ENCODE data around the gene SENP1. TPM values are rescaled to one million over a fixed set of nuclear protein-coding genes. Genes with fewer than 3 reads are reported as not detected.

Gene SENP1
- total RNA-seq, 1 experiment from 2014 or later = 44.5 TPM

GRCh38 chr12:48005001-48005749, 100.7 kb downstream of the SENP1 start:
- Histone ChIP-seq H3K36me3 (ENCODE audit: insufficient read depth, low read length) (no peaks in the 10 kb centered on the region), H3K4me3 (ENCODE audit: low read length) (no peak overlapping the region)

GRCh38 chr12:48004053-48004941, 101.6 kb downstream of the SENP1 start, which contains the start of gene COL2A1:
TSS of gene COL2A1 (minus strand) at chr12:48004476. CDS start at chr12:48004321, 155 bp downstream.
- Histone ChIP-seq H3K27ac (ENCODE audit: low read length) (no peak within 1 kb of the TSS), H2AFZ (ENCODE audit: low read length) (no peak within 1 kb of the TSS), H4K20me1 (ENCODE audit: insufficient read depth, low read depth, low read length) (no peaks in the 10 kb centered on the region), H3K9me2 (replicated peaks; ENCODE audit: insufficient read depth, low read length) (no peaks in the 10 kb centered on the region), H3K4me1 (ENCODE audit: low read length) (no peaks in the 10 kb centered on the region), H3K36me3 (ENCODE audit: insufficient read depth, low read length) (no peaks in the 10 kb centered on the region), H3K4me2 (ENCODE audit: low read depth, low read length, poor library complexity, severe bottlenecking) (no peak within 1 kb of the TSS), H3K9ac (ENCODE audit: low read length) (no peak within 1 kb of the TSS), H3K79me2 (ENCODE audit: low read length) (no peaks in the 10 kb centered on the region), H3K27me3 (ENCODE audit: low read length) (no peaks in the 10 kb centered on the region), H3K9me3 (ENCODE audit: low read length) (no peaks in the 10 kb centered on the region), H3K4me3 (ENCODE audit: low read length) (no peak within 1 kb of the TSS)
- no peak for DNase-seq

More at GRCh38 chr12:48005001-48005749, 100.7 kb downstream of the SENP1 start:
- H3K27me3 ChIP-seq (ENCODE audit: low read length) = no peaks in the 10 kb centered on the region
- H3K27ac ChIP-seq (ENCODE audit: low read length) = no peak overlapping the region
- no peak for DNase-seq
- no peaks in the 10 kb centered on the region for H3K9me2 ChIP-seq (replicated peaks; ENCODE audit: insufficient read depth, low read length)
- H3K9me3 ChIP-seq (ENCODE audit: low read length) = no peaks in the 10 kb centered on the region
- H4K20me1 ChIP-seq (ENCODE audit: insufficient read depth, low read depth, low read length) = no peaks in the 10 kb centered on the region
- no peak overlapping the region for H2AFZ ChIP-seq (ENCODE audit: low read length)
- no peak overlapping the region for H3K9ac ChIP-seq (ENCODE audit: low read length)
- H3K4me2 ChIP-seq (ENCODE audit: low read depth, low read length, poor library complexity, severe bottlenecking) = no peak overlapping the region
- no peaks in the 10 kb centered on the region for H3K4me1 ChIP-seq (ENCODE audit: low read length)
- H3K79me2 ChIP-seq (ENCODE audit: low read length) = no peaks in the 10 kb centered on the region

- Histone ChIP-seq H3K4me2 (ENCODE audit: low read depth, low read length, poor library complexity, severe bottlenecking) (no peak overlapping the region), H3K4me1 (ENCODE audit: low read length) (peaks cover 6% of the 10 kb centered on the region), H2AFZ (ENCODE audit: low read length) (no peak overlapping the region), H3K27me3 (ENCODE audit: low read length) (no peaks in the 10 kb centered on the region), H3K9me3 (ENCODE audit: low read length) (no peaks in the 10 kb centered on the region), H4K20me1 (ENCODE audit: insufficient read depth, low read depth, low read length) (no peaks in the 10 kb centered on the region), H3K9ac (ENCODE audit: low read length) (no peak overlapping the region), H3K4me3 (ENCODE audit: low read length) (no peak overlapping the region), H3K9me2 (replicated peaks; ENCODE audit: insufficient read depth, low read length) (no peaks in the 10 kb centered on the region), H3K79me2 (ENCODE audit: low read length) (no peaks in the 10 kb centered on the region), H3K36me3 (ENCODE audit: insufficient read depth, low read length) (no peaks in the 10 kb centered on the region), H3K27ac (ENCODE audit: low read length) (no peak overlapping the region)
- no peak for DNase-seq
Measured at GRCh38 chr12:48003226-48004052, 102.4 kb downstream of the SENP1 start.

- Histone ChIP-seq H3K4me3 (ENCODE audit: low read length) (no peak overlapping the region), H3K9me3 (ENCODE audit: low read length) (no peaks in the 10 kb centered on the region), H3K4me2 (ENCODE audit: low read depth, low read length, poor library complexity, severe bottlenecking) (no peak overlapping the region), H3K36me3 (ENCODE audit: insufficient read depth, low read length) (no peaks in the 10 kb centered on the region), H3K79me2 (ENCODE audit: low read length) (no peaks in the 10 kb centered on the region), H3K27ac (ENCODE audit: low read length) (no peak overlapping the region), H3K9ac (ENCODE audit: low read length) (no peak overlapping the region), H3K4me1 (ENCODE audit: low read length) (peaks cover 10% of the 10 kb centered on the region), H3K27me3 (ENCODE audit: low read length) (no peaks in the 10 kb centered on the region), H3K9me2 (replicated peaks; ENCODE audit: insufficient read depth, low read length) (no peaks in the 10 kb centered on the region), H2AFZ (ENCODE audit: low read length) (no peak overlapping the region), H4K20me1 (ENCODE audit: insufficient read depth, low read depth, low read length) (no peaks in the 10 kb centered on the region)
- DNase-seq = no peak
Measured at GRCh38 chr12:48002773-48003218, 103.1 kb downstream of the SENP1 start.

- Histone ChIP-seq H3K4me1 (ENCODE audit: low read length) (peaks cover 10% of the 10 kb centered on the region), H3K4me3 (ENCODE audit: low read length) (no peak overlapping the region), H4K20me1 (ENCODE audit: insufficient read depth, low read depth, low read length) (no peaks in the 10 kb centered on the region), H3K9ac (ENCODE audit: low read length) (no peak overlapping the region), H2AFZ (ENCODE audit: low read length) (no peak overlapping the region), H3K36me3 (ENCODE audit: insufficient read depth, low read length) (no peaks in the 10 kb centered on the region), H3K9me3 (ENCODE audit: low read length) (no peaks in the 10 kb centered on the region), H3K27me3 (ENCODE audit: low read length) (no peaks in the 10 kb centered on the region), H3K79me2 (ENCODE audit: low read length) (no peaks in the 10 kb centered on the region), H3K4me2 (ENCODE audit: low read depth, low read length, poor library complexity, severe bottlenecking) (no peak overlapping the region), H3K9me2 (replicated peaks; ENCODE audit: insufficient read depth, low read length) (no peaks in the 10 kb centered on the region), H3K27ac (ENCODE audit: low read length) (no peak overlapping the region)
- no peak for DNase-seq
Measured at GRCh38 chr12:48002414-48002730, 103.5 kb downstream of the SENP1 start.

- Histone ChIP-seq H2AFZ (ENCODE audit: low read length) (no peak overlapping the region), H3K4me2 (ENCODE audit: low read depth, low read length, poor library complexity, severe bottlenecking) (no peak overlapping the region), H3K9me3 (ENCODE audit: low read length) (no peaks in the 10 kb centered on the region), H3K27ac (ENCODE audit: low read length) (no peak overlapping the region), H4K20me1 (ENCODE audit: insufficient read depth, low read depth, low read length) (no peaks in the 10 kb centered on the region), H3K27me3 (ENCODE audit: low read length) (no peaks in the 10 kb centered on the region), H3K36me3 (ENCODE audit: insufficient read depth, low read length) (no peaks in the 10 kb centered on the region), H3K9ac (ENCODE audit: low read length) (no peak overlapping the region), H3K9me2 (replicated peaks; ENCODE audit: insufficient read depth, low read length) (no peaks in the 10 kb centered on the region), H3K4me1 (ENCODE audit: low read length) (peaks cover 10% of the 10 kb centered on the region), H3K4me3 (ENCODE audit: low read length) (no peak overlapping the region), H3K79me2 (ENCODE audit: low read length) (no peaks in the 10 kb centered on the region)
- DNase-seq = no peak
Measured at GRCh38 chr12:48001505-48002413, 104.1 kb downstream of the SENP1 start.

GRCh38 chr12:48000878-48001504, 104.9 kb downstream of the SENP1 start:
- Histone ChIP-seq H4K20me1 (ENCODE audit: insufficient read depth, low read depth, low read length) (no peaks in the 10 kb centered on the region), H3K4me2 (ENCODE audit: low read depth, low read length, poor library complexity, severe bottlenecking) (no peak overlapping the region), H3K9me2 (replicated peaks; ENCODE audit: insufficient read depth, low read length) (no peaks in the 10 kb centered on the region), H3K79me2 (ENCODE audit: low read length) (no peaks in the 10 kb centered on the region), H3K4me1 (ENCODE audit: low read length) (peaks cover 10% of the 10 kb centered on the region), H3K36me3 (ENCODE audit: insufficient read depth, low read length) (no peaks in the 10 kb centered on the region), H3K27ac (ENCODE audit: low read length) (no peak overlapping the region), H3K4me3 (ENCODE audit: low read length) (no peak overlapping the region), H3K27me3 (ENCODE audit: low read length) (no peaks in the 10 kb centered on the region), H2AFZ (ENCODE audit: low read length) (no peak overlapping the region), H3K9ac (ENCODE audit: low read length) (no peak overlapping the region), H3K9me3 (ENCODE audit: low read length) (no peaks in the 10 kb centered on the region)
- no peak for DNase-seq
